SKM-1 (cell line): ENCODE results near the gene SETD1A.

Experiments
- DNase-seq: peaks from one replicate; lab custom pipeline; 2025; ENCODE audit not compliant: unreplicated experiment; lab: John Stamatoyannopoulos, UW

The SETD1A gene

DNA sequence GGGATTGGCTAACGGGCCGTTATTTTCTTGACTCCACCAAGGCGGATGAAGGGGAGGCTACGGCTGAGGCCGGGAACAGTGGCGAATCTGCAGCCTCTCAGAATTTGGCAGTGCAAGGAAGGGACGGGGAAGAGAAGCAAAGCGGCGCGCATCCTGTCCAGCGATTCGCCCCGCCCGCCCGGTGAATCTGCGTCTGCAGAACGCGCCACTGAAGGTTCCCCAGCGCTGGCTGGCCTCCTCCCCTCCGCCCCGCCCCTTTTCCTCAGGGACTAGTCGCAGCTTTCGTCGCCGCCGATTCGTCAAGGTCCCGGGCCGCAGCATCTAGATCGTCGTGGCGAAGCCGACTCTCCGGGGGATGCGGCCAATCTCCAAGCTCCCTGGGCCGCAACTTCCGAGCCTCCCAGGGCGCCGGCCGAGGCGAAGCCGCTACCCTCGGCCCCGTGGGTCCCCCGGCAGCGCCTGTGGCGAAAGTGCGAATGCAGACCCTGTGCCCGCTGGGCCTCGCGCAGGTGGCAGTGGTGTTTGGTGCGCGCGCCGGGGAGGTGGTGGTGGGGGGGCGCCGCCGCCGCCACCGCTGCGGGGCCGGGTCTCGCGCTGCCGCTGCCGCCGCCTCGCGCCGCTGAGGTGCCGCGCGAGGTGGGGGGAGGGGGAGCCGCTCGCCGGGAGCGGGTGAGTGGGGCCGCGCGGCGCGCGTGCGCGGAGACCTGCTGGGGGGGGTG is at the start of gene SETD1A:
Gene SETD1A, plus strand, starts transcription at position 299 of the 719 bp plus-strand sequence. CDS start 978 bp downstream, outside the sequence.
- DNase-seq, result peak; percentile 83

DNA sequence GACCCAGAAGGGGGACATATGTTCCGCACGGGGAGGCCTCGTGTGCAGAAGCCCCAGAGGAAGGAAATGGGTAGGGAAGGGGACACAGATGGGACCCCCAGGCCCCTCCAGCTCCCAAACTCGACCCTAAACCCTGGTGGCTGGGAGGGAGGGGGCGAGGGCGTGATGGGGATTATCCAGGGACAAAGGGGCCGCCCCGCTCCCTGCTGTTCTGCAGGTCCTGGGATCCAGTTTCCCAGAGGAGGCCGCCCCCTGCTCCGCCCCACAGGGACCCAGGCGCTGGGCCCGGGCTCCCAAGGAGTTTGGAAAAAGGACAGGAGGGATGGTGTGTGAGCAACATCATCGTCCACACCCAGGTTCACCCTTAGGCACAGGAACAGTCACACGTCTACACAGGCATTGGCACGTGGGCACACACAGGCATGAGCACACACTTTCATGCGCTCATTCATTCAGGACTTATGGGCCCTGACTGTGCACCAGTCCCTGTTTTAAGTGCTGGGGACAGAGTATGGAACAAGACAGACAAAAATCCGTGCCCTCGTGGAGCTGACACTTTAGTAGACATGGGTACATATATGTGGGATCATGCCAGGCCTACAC is 47.0 kb upstream of the SETD1A start:
- no peak for DNase-seq

DNA sequence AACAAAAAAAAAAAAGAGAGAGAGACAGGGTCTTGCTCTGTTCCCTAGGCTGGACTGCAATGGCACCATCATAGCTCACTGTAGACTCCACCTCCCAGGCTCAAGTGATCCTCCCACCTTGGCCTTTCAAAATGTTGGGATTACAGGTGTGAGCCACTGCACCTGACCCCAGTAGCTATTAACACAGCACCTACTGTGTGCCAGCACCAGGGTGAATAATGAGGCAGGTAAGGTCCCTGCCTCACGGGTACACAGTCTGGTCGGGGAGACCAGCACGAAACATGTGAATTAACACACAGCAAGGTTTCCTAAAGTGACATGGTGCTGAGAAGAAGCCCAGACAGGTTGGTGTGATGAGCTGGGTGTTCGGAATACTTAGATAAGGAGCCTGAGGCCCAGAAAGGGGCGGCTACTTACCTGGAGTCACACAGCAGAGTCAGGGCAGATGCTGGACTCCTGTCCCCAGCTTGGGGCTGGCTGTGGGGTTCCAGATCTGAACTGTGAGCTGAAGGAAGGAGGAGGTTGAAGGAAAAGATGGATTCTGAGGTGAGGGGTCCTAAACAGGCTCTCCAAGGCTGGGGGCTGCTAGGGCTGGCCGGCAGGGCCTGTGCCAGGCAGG is 44.7 kb upstream of the SETD1A start:
- DNase-seq, result no peak

DNA sequence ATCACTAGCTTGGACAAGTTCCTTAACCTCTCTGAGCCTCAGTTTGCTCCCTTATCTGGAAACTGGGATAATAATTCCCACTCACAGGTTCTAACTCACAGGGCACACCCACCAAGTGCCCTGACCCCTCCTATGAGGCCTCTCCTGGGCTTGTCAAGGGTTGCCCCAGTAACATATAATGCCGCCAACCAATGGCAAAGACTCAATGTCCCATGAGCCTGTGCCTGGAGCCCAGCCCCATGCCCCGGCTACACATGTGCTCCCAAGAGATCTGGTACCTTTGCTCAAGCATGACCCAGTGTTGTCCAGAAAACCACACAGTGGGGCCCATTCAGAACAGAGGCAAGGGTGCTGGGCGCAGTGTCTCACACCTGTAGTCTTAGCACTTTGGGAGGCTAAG is 42.7 kb upstream of the SETD1A start:
- no peak for DNase-seq

DNA sequence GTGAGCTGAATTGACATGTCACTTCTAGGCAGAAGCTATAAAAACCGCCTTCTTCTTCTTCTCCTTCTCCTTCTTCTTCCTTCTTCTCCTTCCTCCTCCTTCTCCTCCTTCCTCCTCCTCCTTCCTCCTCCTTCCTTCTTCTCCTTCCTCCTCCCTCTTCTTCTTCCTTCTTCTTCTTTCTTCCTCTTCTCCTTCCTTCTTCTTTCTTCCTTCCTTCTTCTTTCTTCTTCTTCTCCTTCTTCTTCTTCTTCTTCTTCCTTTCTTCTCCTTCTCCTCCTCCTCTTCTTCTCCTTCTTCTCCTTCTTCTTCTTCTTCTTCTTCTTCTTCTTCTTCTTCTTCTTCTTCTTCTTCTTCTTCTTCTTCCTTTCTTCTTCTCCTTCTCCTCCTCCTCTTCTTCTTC is 38.9 kb upstream of the SETD1A start:
- DNase-seq, result no peak

GRCh38 chr16:30920891-30921290 is 36.7 kb upstream of the SETD1A start:
- no peak for DNase-seq

GRCh38 chr16:30921459-30921747 is 36.2 kb upstream of the SETD1A start:
- no peak for DNase-seq

GRCh38 chr16:30921748-30922419 is 35.7 kb upstream of the SETD1A start:
- peak; percentile 78 for DNase-seq

- DNase-seq, result peak; percentile 99
Measured at GRCh38 chr16:30922420-30922959, 35.1 kb upstream of the SETD1A start.

DNA sequence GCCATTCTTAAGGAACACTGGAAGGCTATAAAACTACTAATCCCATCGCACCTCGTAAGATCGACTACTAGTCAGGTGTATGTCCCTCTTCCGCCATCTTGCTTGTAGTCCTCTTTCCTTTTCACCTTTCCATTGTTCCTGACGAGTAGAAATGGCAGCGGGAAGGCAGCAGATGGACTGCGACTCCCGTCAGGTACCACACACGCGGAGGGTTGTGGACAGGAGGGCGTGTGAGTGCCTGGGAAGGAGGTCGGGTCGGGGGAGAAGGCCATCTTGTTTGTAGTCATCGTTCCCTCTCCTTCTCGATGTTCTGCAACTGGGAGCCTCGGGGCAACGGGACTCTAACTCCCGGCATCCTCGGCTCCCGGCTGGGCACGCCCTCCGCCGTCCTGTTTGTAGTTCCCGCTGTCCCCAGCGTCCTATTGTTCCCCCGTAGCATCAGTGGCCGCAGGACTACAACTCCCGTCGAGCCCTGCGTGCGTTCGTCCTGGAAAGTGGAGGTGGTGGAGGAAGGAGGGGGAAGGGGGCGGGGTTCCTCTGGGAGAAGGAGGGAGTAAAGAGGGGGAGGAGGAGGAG is 34.5 kb upstream of the SETD1A start:
- peak; percentile 99 for DNase-seq

- DNase-seq, result no peak
Measured at GRCh38 chr16:30923554-30924075, 33.9 kb upstream of the SETD1A start, which contains the start of gene FBXL19. FBXL19 (plus strand) TSS chr16:30923572; CDS start chr16:30925755, 2,183 bp downstream.

GRCh38 chr16:30924076-30924912 is 33.3 kb upstream of the SETD1A start:
- DNase-seq, result no peak

GRCh38 chr16:30924913-30925631 is 32.5 kb upstream of the SETD1A start:
- DNase-seq, result no peak

- DNase-seq, result no peak
Measured at GRCh38 chr16:30925632-30925987, 31.9 kb upstream of the SETD1A start.

DNA sequence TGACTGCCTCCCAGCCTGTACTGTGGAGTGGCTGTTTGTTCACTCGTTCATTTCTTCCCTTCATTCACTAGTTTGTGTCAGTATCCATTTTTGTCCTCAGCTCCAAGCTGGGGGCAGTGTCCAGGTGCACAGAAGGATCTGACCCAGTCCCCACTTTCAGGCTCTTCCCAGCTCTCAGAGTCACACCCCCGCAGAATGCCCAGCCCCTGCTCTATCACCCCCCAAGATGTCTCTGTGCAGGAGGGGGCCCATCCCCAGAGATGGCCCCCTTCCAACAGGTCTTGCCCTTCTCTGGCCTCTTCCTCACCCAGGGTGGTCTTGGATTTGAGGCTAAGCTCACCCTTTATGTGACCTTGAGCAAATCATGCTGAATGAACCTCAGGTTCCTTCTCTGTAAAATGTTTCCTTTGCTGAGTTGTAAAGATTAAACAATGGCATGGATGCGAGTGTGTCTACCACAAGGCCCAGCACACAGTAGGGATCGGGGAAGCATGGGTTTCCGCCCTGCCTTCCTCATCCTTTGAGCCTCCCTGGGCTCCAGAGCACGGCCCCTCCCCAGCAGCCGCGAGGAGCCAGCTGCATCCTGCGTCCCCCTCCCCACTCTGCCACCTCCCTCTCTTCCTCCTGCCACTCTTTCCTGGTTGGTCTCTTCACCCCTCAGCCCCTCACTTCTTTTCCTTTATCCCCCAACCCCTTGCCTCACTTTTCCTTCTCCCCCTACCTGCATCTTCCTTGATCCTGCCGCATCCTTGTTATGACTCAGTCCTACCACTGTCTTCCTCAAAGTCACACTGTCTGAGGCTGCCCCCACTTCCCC is 31.4 kb upstream of the SETD1A start:
- no peak for DNase-seq

GRCh38 chr16:30926937-30927788 is 30.4 kb upstream of the SETD1A start:
- DNase-seq, result no peak

DNA sequence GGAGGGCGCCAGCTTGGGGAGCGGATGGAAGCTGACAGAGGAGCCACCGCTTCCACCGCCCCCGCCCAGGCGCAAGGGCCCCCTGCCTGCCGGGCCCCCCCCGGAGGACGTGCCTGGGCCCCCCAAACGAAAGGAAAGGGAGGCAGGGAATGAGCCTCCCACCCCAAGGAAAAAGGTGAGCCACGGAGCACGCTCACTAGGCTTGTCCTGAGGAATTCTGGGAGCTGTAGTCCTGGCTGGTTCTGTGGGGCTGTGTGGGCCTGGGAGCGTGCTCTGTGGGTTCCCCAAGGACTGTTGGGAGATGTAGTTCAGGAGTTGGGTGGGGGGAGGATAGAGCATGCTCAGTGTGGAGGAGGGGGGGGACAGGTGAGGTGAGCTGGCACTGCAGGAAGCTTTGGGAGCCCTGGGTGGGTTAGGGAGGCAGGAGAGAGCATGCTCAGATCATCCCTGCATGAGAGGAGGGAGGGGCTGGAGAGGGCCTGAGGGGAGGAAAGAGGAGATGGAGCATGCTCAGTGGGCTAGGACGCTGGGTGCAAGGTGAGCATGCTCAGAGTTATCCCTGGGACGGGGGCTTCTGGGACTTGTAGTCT is 29.7 kb upstream of the SETD1A start:
- DNase-seq, result no peak
